GM12873 (cell line): Measurements from ENCODE around the gene SSBP3.

Experiments used
- CTCF ChIP-seq: IDR thresholded peaks from 2 replicates; pipeline ENCODE4 v1.5.1; 2012; ENCODE audit warnings: low read depth, mild to moderate bottlenecking, moderate library complexity, low read length, control low read depth; ENCODE audit not compliant: insufficient read depth; ENCODE audit errors: missing control alignments

Gene SSBP3

GRCh38 chr1:54220004-54220811 lies 186.0 kb downstream of the SSBP3 start:
- no peak for TF ChIP-seq CTCF

- no peak for TF ChIP-seq CTCF
Observed at GRCh38 chr1:54219688-54220003, 186.5 kb downstream of the SSBP3 start.

GRCh38 chr1:54218883-54219687 lies 187.1 kb downstream of the SSBP3 start:
- no peak for TF ChIP-seq CTCF

GRCh38 chr1:54215523-54215922 lies 190.7 kb downstream of the SSBP3 start:
- TF ChIP-seq CTCF, result no peak

GRCh38 chr1:54212872-54213271 lies 193.3 kb downstream of the SSBP3 start:
- no peak for TF ChIP-seq CTCF

GRCh38 chr1:54207287-54207686 lies 198.9 kb downstream of the SSBP3 start:
- no peak for TF ChIP-seq CTCF

- no peak for TF ChIP-seq CTCF
Observed at GRCh38 chr1:54204199-54204598, 202.0 kb downstream of the SSBP3 start.
